CD4-positive, alpha-beta T cell treated with Interleukin-17A for 4 hours (primary cell): Measurements from ENCODE around the gene BMP7.
"Not testable (repeated sequence)": the region's sequence is repeated elsewhere in the genome, so short reads cannot be mapped to it uniquely, and the experiment has no call there.

ENCODE experiments used
- DNase-seq: peaks from one replicate; pipeline ENCODE4 v3.0.0-alpha.2; 2020; ENCODE audit warnings: mixed read lengths

BMP7 gene

GRCh38 chr20:57264908-57265335 is 1.5 kb downstream of the BMP7 start:
- DNase-seq, result not testable (repeated sequence)

GRCh38 chr20:57263801-57264792 is 2.3 kb downstream of the BMP7 start:
- DNase-seq, result no peak

DNA sequence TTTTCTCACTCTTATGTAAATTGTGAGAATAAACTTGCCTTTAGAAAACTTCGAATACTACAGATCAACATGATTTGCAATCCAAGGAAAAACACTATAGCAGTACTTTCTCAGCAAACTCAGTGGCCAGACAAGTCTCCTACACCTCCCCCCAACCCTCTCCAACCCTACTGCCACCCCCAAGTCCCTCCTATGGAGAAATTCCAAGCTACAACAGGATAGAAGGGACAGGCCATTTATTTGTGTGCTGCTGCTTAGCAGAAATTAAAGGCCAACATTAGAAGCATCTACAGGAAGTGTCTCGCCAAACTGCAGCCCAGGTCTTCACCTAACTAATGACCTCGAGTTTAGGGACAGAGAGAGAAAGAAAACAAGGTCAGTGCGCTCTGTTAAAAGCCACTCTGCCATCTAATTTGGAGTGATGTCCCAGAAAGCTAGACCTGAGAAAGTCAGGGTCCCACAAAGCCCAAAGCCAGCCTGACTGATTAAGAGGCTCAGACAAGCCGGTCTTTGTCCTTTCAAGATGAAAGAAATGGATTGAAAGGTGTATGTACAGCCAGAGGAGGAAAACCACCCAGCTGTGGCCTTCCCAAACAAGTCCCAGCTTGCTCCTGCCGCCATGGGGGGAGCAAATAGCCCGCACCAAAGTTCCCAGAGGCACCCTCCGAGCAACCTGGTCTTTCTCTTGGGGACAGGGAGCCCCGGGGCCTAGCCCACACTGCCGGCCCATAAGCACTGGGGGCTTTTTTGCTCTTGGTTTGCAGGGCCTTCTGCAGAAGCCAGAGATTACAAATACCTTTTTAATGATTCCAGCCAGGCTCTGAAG is 3.4 kb downstream of the BMP7 start:
- DNase-seq, result no peak

DNA sequence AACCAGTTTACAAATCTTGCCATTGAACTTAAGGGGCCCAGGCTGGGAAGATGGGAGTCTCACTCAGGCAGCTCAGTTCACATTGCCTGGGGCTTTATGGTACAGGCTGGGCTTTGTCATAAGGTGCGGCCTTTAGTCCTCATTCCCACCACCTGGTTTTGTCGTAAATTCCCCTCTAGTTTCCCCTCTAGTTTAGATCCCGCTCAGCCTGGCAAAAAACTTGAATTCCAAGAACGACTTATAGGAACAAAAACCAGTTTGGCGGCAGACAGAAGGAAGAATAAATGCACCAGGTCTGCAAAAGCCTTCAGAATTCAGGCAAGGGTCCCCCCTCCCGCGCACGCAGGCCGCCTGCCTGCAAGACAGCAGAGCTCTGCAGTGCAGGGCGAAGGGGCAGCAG is 4.1 kb downstream of the BMP7 start:
- no peak for DNase-seq

- DNase-seq, result no peak
These were observed 4.8 kb downstream of the BMP7 start for GRCh38 chr20:57261457-57262251.

- no peak for DNase-seq
These were observed 5.5 kb downstream of the BMP7 start for GRCh38 chr20:57260934-57261333.

GRCh38 chr20:57259938-57260921 is 6.2 kb downstream of the BMP7 start:
- DNase-seq, result no peak

DNA sequence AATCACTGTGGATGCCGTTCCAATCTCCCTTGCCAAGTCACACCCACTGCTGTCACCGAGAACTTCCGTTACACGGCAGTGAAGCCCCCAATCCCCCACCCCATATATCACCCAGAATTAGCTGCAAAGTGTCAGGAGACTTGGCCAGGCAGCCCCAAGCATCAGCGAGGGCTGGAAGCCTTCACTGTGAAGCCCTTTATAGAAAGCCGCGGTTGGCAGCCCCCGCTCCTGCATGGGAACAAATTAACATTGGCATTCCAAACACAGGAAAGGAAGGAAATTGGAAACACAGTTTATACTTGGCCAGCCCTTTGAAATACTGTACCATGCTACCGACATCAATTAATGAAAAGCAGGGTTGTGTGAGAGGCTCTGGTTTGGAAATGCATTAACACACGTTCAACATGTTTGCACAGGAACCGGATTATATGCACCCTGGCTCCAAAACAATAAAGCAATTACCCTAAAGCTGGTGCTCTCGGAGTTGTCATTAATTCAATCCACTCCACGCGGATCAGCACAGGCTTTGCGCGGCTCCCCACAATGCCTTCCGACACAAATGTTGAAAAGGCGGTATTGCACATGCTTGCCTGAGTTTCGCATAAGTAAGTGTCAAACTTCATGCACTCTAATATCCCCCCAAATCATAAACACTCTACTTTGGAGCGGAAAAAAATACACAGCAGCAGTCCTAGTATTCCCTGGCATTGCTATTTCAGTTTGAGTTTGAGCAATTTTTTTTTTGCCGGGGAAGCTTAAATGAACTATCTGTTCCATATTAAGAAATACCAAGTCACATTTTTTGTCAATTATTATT is 7.1 kb downstream of the BMP7 start:
- no peak for DNase-seq

DNA sequence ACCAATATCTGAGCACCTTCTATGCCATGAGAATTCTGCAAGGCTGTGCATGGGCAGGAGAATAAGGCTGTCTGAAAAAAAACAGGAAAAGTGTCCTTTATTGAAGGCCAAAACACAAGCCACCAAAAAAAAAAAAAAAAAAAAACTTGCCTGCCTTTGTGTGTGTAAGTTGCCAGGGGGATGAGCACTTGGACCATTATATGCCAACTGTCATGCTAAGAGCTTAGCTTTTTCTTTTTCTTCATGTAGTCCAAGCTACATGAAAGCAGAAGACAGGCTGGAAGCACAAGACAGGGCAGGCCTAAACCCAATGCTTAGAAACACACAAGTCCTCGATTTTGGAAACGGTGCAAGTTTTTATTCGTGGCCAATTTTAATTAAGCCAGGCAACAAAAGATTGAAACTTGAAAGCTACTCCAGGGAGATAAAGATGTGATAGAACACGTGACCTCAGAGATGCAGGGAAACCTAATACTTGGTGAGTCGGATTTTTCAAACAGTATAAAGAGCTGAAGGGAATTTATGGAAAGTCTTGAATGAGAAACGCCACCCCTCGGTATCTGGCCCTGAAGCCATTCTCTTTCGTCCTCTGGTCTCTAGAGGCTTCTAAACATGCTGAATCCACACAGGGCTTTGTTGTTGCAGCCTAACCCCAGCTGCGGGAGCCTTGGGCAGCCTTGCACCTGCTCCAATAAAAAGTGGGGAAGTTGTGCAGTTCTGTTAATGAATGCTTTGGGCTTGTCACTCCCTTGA is 8.6 kb downstream of the BMP7 start:
- DNase-seq, result no peak

- DNase-seq, result no peak
These were observed 9.5 kb downstream of the BMP7 start for GRCh38 chr20:57256908-57257307.

- DNase-seq, result no peak
These were observed 10.2 kb downstream of the BMP7 start for GRCh38 chr20:57256205-57256604.

DNA sequence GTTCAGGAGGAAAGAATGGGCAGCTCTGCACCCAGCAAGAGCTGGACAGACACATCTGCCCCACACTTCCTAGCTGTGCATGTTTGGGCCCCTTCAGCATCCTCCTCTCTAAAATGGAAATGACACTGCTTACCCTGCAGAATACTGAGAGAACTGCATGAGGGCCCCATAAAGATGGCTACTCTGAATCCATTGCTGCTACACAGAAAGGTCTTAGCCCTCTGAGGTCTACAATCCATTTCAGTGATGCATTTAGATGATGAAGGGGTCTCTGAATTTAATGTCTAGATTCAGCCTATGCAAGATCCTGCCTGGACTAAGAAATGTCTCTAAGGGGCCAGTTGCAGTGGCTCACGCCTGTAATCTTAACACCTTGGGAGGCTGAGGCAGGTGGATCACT is 11.3 kb downstream of the BMP7 start:
- DNase-seq, result no peak

DNA sequence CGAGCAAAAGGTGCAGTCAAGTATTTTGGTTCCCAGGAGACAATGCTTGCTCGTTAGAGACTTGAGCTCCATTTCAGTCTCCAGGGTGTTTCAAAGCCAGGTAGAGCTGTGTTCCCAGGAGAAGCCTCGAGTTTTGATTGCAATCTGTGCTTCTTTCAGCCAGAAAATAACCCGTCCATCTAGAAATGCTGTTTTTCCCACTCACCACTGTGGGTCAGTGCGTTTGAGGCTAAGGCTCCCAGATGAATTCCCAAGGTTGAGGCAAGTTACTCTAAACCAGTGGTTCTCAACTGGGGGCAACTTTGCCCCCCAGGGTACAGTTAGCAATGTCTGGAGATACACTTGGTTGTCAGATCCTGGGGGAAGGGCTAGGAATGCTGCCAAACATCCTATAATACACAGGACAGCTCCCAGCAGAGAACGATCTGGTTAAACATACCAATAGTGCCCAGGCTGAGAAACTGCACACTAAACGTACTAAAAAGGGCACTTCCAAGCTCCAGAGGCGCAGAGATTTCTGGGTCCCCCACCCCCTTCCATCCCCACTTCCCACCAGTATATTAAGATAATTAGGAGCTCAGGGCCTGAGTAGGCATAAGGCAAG is 13.8 kb downstream of the BMP7 start:
- no peak for DNase-seq

DNA sequence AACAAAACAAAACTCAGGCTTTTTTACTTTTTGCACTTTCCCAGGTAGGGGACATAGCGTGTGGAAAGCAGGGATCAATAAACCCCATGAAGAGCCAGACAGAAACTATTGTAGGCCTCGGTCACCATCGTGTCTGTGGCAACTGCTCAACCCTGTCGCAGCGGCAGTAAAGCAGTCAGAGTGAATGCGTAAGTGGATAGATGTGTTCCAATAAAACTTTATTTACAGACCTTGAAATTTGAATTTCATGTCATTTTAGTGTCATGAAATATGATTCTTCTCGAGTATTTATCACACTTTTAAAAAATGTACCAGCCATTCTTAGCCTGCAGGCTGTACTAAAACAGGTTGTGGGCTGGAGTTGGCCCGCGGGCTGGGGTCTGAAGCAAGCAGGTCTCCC is 14.5 kb downstream of the BMP7 start:
- no peak for DNase-seq

DNA sequence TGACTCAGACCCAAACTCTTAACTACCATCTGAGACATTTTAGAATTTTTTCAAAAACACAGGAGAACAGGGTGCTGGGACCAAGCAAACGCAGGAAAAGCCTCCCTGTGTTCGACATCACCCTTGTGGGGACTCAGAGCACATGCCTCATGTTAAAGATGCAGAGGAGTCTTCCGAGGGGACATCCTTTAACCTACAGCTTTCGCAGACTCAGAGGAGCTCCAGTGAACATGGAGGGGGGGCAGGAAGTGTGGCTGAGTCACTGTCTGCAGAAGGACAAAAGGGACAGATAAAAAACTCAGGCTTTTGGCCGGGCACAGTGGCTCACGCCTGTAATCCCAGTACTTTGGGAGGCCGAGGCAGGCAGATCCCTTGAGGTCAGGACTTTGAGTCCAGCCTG is 15.1 kb downstream of the BMP7 start:
- DNase-seq, result no peak

GRCh38 chr20:57250607-57251343 is 15.7 kb downstream of the BMP7 start:
- no peak for DNase-seq

DNA sequence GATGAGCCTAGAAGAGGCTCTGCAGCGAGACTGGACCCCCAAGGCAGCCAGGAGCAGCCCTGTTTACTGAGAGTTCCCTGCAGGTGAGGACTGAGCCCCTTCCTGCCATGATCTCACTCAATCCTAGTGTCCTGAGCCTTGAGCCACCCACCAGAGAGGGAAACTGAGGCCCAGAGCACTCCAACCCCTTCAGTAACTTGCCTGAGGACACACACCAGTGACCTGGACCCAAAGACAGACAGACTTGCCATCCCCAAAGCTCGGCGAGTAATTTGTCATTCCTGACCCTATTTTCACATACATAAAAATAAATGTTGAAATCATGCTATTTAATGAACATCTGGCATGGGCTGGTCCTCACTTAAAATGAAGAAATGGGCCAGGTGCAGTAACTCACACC is 16.7 kb downstream of the BMP7 start:
- DNase-seq, result no peak

DNA sequence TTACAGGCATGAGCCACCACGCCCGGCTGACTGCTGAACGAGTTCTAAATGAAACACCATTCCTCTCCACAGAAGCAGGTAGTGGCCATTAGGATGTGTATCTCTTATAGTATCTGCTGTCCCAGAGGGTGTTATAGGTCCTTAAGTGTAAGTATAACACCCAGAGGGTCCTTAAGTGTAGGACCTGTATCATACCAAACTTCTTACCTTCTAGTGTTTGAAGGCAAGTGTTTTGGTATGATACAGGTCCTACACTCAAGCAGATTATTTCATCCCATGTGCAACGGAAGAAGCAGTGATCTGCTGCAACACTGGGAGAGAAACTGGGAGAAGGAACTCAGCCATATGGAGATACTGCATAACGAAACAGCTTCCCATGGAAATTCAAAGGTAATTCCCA is 17.4 kb downstream of the BMP7 start:
- DNase-seq, result no peak
